GM12864 (cell line): ENCODE results near the gene SLC24A4.

Source experiments
- DNase-seq: peaks from one replicate; pipeline ENCODE4 v3.0.0-alpha.2; 2011; ENCODE audit warnings: low read depth
- H3K4me3 ChIP-seq: 2 replicates; pipeline ENCODE4 v1.5.1; 2011; ENCODE audit warnings: mild to moderate bottlenecking, low read depth, low read length, control low read depth
- TF ChIP-seq, protein P1 (sequence below): IDR thresholded peaks from 2 replicates; pipeline ENCODE4 v1.5.1; 2011; ENCODE audit warnings: low read depth, mild to moderate bottlenecking, moderate library complexity, low read length, control low read depth, inconsistent platforms; ENCODE audit errors: missing control alignments

The SLC24A4 gene

DNA sequence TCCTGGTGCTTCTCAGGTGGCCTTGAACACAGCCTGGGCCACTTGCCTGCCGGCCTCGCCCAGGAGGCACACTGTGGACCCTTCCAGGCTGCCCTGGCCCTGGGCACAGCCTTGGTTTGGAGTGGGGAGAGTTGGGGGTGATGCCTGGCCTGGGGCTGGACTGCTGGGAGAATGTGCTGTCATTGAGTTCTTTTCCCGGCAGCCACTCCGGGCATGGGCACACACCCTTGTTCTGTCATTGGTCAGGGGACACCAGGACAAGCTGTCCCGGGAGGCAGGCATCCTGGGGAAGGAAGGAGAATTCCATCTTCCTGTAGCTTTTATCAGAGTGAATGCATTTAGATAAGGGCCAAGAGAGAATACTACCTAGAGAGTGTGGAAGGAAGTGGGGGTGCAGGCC is 128.8 kb downstream of the SLC24A4 start:
- TF ChIP-seq, protein P1, sequence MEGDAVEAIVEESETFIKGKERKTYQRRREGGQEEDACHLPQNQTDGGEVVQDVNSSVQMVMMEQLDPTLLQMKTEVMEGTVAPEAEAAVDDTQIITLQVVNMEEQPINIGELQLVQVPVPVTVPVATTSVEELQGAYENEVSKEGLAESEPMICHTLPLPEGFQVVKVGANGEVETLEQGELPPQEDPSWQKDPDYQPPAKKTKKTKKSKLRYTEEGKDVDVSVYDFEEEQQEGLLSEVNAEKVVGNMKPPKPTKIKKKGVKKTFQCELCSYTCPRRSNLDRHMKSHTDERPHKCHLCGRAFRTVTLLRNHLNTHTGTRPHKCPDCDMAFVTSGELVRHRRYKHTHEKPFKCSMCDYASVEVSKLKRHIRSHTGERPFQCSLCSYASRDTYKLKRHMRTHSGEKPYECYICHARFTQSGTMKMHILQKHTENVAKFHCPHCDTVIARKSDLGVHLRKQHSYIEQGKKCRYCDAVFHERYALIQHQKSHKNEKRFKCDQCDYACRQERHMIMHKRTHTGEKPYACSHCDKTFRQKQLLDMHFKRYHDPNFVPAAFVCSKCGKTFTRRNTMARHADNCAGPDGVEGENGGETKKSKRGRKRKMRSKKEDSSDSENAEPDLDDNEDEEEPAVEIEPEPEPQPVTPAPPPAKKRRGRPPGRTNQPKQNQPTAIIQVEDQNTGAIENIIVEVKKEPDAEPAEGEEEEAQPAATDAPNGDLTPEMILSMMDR = no peak
- no peak for DNase-seq
- no peak overlapping the region for H3K4me3 ChIP-seq

DNA sequence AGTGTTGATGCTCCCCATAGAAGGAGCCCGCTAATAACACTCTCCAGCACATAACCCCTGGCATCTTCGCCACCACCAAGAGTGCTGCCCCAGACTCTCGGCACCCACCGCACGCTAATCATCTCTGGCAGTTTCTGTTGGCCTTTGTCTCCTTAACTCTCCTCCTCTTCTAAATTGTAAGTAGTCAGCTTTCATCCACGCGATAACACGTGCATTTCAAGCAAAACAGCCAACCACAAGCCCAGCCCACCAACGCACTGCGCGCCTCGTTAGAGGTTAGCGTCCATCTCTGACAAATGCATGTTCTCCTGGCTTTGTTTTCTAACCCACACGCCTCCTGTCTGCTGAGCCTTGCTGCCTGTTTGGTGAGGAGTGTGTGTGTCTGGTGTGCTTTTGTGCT is 129.5 kb downstream of the SLC24A4 start:
- DNase-seq = no peak
- TF ChIP-seq, protein P1 = no peak
- no peak overlapping the region for H3K4me3 ChIP-seq

- no peak overlapping the region for H3K4me3 ChIP-seq
- TF ChIP-seq, protein P1 = no peak
- no peak for DNase-seq
Measured at GRCh38 chr14:92453691-92454090, 130.7 kb downstream of the SLC24A4 start.

DNA sequence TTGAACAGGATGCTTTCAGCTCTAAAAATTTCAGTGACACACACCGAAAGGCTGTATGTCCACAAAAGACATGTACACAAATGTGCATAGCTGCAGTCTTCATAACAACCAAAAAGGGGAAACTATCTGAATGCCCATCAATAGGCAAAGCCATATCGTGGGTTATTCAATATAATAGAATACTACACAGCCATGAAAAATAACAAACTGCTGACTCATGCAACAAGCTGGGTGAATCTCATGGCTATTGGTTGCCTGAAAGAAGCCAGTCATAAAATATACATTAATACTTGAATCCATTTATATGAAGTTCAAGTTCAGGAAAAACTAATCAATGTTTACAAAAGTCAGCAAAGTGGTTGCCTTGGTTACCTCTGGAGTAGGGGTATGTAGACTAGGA is 132.3 kb downstream of the SLC24A4 start:
- no peak for DNase-seq
- TF ChIP-seq, protein P1 = no peak
- H3K4me3 ChIP-seq = no peak overlapping the region

DNA sequence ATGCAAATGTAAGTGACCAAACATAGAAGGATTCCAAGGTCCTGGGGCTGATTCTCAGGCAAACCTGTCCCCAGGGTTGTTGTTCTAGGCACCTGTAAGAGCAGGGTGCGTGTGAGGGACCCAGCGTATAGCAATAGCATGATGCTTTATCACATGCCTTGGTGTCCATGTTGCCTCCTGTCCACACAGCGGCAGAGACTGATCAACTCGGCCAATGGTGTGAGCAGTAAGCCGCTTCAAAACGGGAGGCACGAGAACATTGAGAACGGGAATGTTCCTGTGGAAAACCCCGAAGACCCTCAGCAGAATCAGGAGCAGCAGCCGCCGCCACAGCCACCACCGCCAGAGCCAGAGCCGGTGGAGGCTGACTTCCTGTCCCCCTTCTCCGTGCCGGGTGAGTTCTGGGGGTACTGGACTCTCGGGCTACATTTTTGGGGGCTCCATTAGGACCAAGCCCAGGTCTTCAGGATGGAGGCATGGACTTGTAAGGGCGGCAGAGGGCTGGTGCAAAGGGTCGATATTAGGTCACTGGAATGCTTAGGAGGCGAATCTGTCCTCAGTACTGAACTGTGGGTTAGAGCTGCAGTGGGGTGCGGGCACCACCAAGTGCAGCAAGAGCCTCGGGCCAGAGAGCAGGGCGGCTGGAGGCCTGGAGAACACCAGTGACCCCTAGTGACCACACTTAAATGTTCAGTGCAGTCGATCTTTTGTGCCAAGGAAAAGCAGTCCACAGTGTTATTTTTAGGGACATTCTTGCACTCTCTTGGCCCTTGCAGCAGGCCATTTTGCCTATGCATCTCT is 133.4 kb downstream of the SLC24A4 start:
- DNase-seq = peak; percentile 25
- H3K4me3 ChIP-seq = no peak overlapping the region
- TF ChIP-seq, protein P1 = peak; percentile 74

DNA sequence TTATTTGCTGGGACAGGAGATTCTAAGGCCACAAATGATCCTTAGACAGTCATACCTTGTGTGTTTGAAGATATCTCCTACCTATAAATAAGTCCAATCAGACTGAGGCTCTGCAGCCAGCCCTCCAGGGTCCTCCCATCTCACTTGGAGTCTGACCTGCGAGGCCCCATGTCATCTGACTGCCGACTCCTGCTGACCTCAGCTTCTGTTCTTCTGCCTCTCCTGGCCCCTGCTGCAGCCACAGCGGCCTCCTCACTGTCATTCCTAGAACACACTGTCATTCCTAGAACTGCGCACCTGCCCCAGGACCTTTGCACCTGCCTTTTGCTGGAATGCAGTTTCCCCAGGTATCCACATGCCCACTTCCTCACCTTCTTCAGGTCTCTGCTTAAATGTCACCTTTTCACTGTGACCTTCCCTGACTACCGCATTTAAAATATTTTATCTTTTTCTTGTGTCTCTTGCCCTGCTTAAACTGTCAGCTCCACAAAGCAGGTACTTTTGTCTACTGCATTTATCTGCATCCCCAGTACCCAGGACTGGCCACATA is 134.1 kb downstream of the SLC24A4 start:
- TF ChIP-seq, protein P1 = no peak
- no peak overlapping the region for H3K4me3 ChIP-seq
- no peak for DNase-seq
